ENCODE measurements around the gene PARP8.

Gene PARP8

DNA sequence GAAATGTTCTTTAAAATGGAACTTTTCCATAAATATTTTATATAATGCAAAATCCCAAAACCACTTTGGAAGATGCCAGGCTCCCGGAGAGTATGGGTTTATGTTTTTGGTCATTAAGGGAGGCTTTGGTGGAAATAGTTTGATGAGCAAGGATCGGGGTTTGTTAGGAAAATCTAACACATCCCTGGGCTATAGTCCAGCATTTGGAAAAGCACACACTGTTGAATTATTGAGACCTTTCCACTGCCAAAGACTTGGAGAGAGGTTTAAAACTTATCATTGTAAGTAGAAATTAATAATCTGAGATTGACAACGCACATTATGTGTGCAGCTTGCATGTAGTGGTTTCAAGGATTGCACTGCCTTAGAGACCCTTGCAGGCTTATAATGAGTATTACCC lies 156.3 kb downstream of the PARP8 start:
- no peaks in the 10 kb centered on the region for H3K27me3 ChIP-seq (ENCODE audit: insufficient read depth, poor library complexity, severe bottlenecking)
- H3K4me3 ChIP-seq (ENCODE audit: severe bottlenecking), result no peak overlapping the region
- DNase-seq (ENCODE audit: low spot score), result no peak
- no peak for ATAC-seq (ENCODE audit: low read depth)
- no peaks in the 10 kb centered on the region for H3K4me1 ChIP-seq (ENCODE audit: insufficient read depth, poor library complexity, severe bottlenecking)
- H3K27ac ChIP-seq (ENCODE audit: poor library complexity, severe bottlenecking), result no peak overlapping the region
- TF ChIP-seq, protein P1, sequence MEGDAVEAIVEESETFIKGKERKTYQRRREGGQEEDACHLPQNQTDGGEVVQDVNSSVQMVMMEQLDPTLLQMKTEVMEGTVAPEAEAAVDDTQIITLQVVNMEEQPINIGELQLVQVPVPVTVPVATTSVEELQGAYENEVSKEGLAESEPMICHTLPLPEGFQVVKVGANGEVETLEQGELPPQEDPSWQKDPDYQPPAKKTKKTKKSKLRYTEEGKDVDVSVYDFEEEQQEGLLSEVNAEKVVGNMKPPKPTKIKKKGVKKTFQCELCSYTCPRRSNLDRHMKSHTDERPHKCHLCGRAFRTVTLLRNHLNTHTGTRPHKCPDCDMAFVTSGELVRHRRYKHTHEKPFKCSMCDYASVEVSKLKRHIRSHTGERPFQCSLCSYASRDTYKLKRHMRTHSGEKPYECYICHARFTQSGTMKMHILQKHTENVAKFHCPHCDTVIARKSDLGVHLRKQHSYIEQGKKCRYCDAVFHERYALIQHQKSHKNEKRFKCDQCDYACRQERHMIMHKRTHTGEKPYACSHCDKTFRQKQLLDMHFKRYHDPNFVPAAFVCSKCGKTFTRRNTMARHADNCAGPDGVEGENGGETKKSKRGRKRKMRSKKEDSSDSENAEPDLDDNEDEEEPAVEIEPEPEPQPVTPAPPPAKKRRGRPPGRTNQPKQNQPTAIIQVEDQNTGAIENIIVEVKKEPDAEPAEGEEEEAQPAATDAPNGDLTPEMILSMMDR (IDR thresholded peaks at IDR 0.05; ENCODE audit: poor library complexity, severe bottlenecking), result no peak
- H3K36me3 ChIP-seq (ENCODE audit: low read depth), result peaks cover 17% of the 10 kb centered on the region
- H3K9me3 ChIP-seq (ENCODE audit: severe bottlenecking), result no peaks in the 10 kb centered on the region

DNA sequence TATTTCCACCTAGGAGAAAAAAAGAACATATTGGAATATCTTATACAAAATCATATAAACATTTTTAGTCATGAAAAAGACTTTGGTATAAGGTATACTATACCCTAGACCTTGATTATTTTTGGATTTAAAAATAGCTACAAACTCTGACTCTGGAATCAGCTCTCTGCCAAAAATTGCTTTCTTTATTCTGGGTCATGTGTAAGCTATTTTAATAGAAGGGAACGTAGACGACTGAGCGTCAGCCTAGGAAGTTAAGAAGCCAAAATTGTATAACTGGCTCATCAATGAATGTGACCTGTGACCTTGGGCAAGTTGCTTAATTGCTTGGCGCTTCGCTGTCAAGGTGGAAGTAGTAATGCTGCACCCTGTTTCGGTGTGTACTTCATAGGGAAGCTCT lies 157.1 kb downstream of the PARP8 start:
- H3K27ac ChIP-seq (ENCODE audit: poor library complexity, severe bottlenecking), result no peak overlapping the region
- peaks cover 25% of the 10 kb centered on the region for H3K36me3 ChIP-seq (ENCODE audit: low read depth)
- DNase-seq (ENCODE audit: low spot score) (no peak), ATAC-seq (ENCODE audit: low read depth) (no peak)
- H3K27me3 ChIP-seq (ENCODE audit: insufficient read depth, poor library complexity, severe bottlenecking), result no peaks in the 10 kb centered on the region
- TF ChIP-seq, protein P1 (IDR thresholded peaks at IDR 0.05; ENCODE audit: poor library complexity, severe bottlenecking), result no peak
- no peaks in the 10 kb centered on the region for H3K4me1 ChIP-seq (ENCODE audit: insufficient read depth, poor library complexity, severe bottlenecking)
- H3K4me3 ChIP-seq (ENCODE audit: severe bottlenecking), result no peak overlapping the region
- H3K9me3 ChIP-seq (ENCODE audit: severe bottlenecking), result no peaks in the 10 kb centered on the region

DNA sequence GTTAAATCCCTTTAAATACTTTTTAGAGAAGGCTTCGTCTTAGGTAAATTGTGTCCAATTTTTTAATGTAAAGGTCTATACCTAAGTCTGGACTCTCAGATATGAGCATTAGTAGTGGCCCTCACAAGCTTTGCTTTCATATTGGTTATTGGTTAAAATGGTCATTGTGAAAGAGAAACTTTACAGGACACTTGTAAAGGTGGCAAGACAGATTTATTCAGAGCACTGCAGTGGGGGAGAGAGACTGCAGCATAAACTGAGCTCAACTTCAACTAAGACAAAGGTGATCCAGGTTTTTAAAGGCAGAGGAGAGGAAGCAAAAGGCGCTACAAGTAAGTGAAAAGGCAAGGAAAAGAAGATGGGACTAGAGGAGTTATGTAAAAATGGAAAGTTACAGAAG lies 157.7 kb downstream of the PARP8 start:
- Histone ChIP-seq H3K27me3 (ENCODE audit: insufficient read depth, poor library complexity, severe bottlenecking) (no peaks in the 10 kb centered on the region), H3K4me1 (ENCODE audit: insufficient read depth, poor library complexity, severe bottlenecking) (no peaks in the 10 kb centered on the region), H3K36me3 (ENCODE audit: low read depth) (peaks cover 26% of the 10 kb centered on the region), H3K4me3 (ENCODE audit: severe bottlenecking) (no peak overlapping the region), H3K9me3 (ENCODE audit: severe bottlenecking) (no peaks in the 10 kb centered on the region), H3K27ac (ENCODE audit: poor library complexity, severe bottlenecking) (no peak overlapping the region)
- ATAC-seq (ENCODE audit: low read depth), result no peak
- DNase-seq (ENCODE audit: low spot score), result no peak
- TF ChIP-seq, protein P1 (IDR thresholded peaks at IDR 0.05; ENCODE audit: poor library complexity, severe bottlenecking), result no peak

DNA sequence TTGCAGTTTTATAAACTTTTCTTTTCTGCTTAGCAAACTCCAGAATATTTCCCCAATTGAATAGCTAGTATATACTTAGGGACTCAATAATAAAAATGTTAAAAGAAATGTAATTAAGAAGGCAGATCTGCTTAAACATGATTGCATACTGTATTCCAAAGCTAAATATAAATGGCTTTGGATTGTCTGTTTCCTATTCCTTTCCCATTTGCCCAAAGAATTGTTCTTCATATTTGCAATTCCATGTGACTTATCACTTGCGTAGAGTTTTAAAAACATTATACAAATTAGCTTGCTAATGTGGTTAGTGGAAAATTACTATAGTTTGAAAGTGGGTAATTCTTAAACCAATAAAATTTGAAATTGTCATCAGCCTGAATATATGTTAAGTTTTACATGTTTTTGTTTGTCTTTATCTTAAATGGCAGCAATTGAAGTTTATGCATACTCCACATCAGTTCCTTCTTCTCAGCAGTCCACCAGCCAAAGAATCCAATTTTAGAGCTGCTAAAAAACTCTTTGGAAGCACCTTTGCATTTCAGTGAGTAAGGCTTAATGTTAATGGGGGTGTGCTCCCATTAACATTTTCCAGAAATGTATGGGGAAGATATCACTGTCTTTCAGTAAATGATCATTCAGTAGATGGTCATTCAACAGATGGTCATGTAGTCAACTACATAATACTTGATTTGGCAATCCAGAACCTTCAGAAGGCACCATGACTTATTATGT lies 161.2 kb downstream of the PARP8 start:
- TF ChIP-seq, protein P1 (IDR thresholded peaks at IDR 0.05; ENCODE audit: poor library complexity, severe bottlenecking), result no peak
- H3K27me3 ChIP-seq (ENCODE audit: insufficient read depth, poor library complexity, severe bottlenecking), result no peaks in the 10 kb centered on the region
- DNase-seq (ENCODE audit: low spot score) (no peak), ATAC-seq (ENCODE audit: low read depth) (no peak)
- H3K27ac ChIP-seq (ENCODE audit: poor library complexity, severe bottlenecking), result no peak overlapping the region
- H3K4me1 ChIP-seq (ENCODE audit: insufficient read depth, poor library complexity, severe bottlenecking), result no peaks in the 10 kb centered on the region
- no peak overlapping the region for H3K4me3 ChIP-seq (ENCODE audit: severe bottlenecking)
- no peaks in the 10 kb centered on the region for H3K9me3 ChIP-seq (ENCODE audit: severe bottlenecking)
- H3K36me3 ChIP-seq (ENCODE audit: low read depth), result peaks cover 30% of the 10 kb centered on the region

DNA sequence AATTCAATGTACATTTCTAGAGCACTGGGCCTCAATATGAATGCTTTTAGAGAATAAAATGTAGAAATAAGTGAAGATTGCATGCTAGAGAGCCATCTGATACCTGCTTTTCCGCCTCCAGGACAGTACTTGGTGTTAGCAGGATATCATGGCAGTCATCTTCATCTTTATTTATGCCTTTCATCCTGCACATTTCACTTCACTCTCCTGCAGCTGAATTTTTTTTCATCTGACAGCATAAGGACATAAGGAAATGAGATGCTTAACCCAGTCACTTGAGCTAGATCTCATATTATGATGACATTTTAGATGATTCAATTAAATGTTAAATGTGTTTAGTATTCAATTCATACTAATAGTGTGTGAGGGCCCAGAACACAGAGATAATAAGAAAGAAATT lies 162.6 kb downstream of the PARP8 start:
- Histone ChIP-seq H3K4me3 (ENCODE audit: severe bottlenecking) (no peak overlapping the region), H3K36me3 (ENCODE audit: low read depth) (peaks cover 31% of the 10 kb centered on the region), H3K27me3 (ENCODE audit: insufficient read depth, poor library complexity, severe bottlenecking) (no peaks in the 10 kb centered on the region), H3K9me3 (ENCODE audit: severe bottlenecking) (no peaks in the 10 kb centered on the region), H3K4me1 (ENCODE audit: insufficient read depth, poor library complexity, severe bottlenecking) (no peaks in the 10 kb centered on the region), H3K27ac (ENCODE audit: poor library complexity, severe bottlenecking) (no peak overlapping the region)
- DNase-seq (ENCODE audit: low spot score), result no peak
- TF ChIP-seq, protein P1 (IDR thresholded peaks at IDR 0.05; ENCODE audit: poor library complexity, severe bottlenecking), result no peak
- no peak for ATAC-seq (ENCODE audit: low read depth)
